Endothelial cell of umbilical vein (primary cell): ENCODE data around the gene NRARP. TPM values are rescaled to one million over a fixed set of nuclear protein-coding genes. Genes with fewer than 3 reads are reported as not detected.
A peak's percentile ranks its signal among the peaks of the same experiment; 100 is the strongest.

Experiments
- BruUV-seq: library from RNA; stranded (reverse); fragments of 400-500 nt; replicated peaks from 2 replicates; lab custom pipeline; 2021; lab: Mats Ljungman, UMichigan
- CTCF ChIA-PET: fragments of 300-600, 350-600 bp; sonication (Branson Sonifier 250); formaldehyde crosslinking; loops from one replicate; lab custom pipeline; 2021; ENCODE audit warnings: antibody characterized with exemption, inconsistent platforms; lab: Charles Lee
- POLR2A ChIA-PET: fragments of 300-600, 350-600 bp; sonication (Branson Sonifier 250); formaldehyde crosslinking; loops from one replicate; lab custom pipeline; 2021; ENCODE audit warnings: antibody characterized with exemption, inconsistent platforms; lab: Charles Lee
- DNase-seq: peaks from one replicate; pipeline ENCODE4 v3.0.0-alpha.2; 2011; ENCODE audit warnings: low read depth, low spot score
- FAIRE-seq: peaks from 2 replicates; lab custom pipeline; 2011; peaks lifted over from hg19 to GRCh38; lab: Jason Lieb, UNC
- H2AFZ ChIP-seq: 2 replicates; pipeline ENCODE4 v1.6.0; 2012; ENCODE audit warnings: low read depth, low read length, control low read depth, inconsistent platforms
- H3K27ac ChIP-seq: 2 replicates; pipeline ENCODE4 v1.5.1; 2011; ENCODE audit warnings: low read depth, mild to moderate bottlenecking, control low read depth, low read length, moderate library complexity; ENCODE audit not compliant: insufficient read depth
- H3K27me3 ChIP-seq, 2 experiments: 2 replicates each; pipeline versions ENCODE4 v1.6.0 to v1.6.1; 2011; ENCODE audit warnings: low read length in 2 of 2, mixed read lengths in 1 of 2; ENCODE audit not compliant: control insufficient read depth in 2 of 2, insufficient read depth in 2 of 2
- H3K36me3 ChIP-seq, 2 experiments: 2 replicates in 1 of 2; 3 replicates in 1 of 2; pipeline ENCODE4 v1.5.1; 2011; ENCODE audit warnings: low read length in 2 of 2, mild to moderate bottlenecking in 1 of 2, moderate library complexity in 1 of 2; ENCODE audit not compliant: control insufficient read depth in 2 of 2, insufficient read depth in 2 of 2; ENCODE audit errors: extremely low read depth in 1 of 2
- H3K4me1 ChIP-seq: 3 replicates; pipeline ENCODE4 v1.5.1; 2011; ENCODE audit warnings: mild to moderate bottlenecking, low read length; ENCODE audit not compliant: control insufficient read depth, insufficient read depth; ENCODE audit errors: extremely low read depth
- H3K4me2 ChIP-seq: 2 replicates; pipeline ENCODE4 v1.6.1; 2011; ENCODE audit warnings: low read length, control low read depth, mixed read lengths; ENCODE audit not compliant: insufficient read depth
- H3K4me3 ChIP-seq, 3 experiments: fragments of 200-600 bp in 1 of 3; sonication (generic), shearing (Covaris generic) in 1 of 3; replicated peaks in 1 of 3; 2 replicates each; pipeline ENCODE4 v1.5.1; 2011 to 2016; ENCODE audit warnings: control low read depth in 3 of 3, low read length in 3 of 3, mild to moderate bottlenecking in 2 of 3, inconsistent platforms in 1 of 3, low read depth in 1 of 3, moderate library complexity in 1 of 3; ENCODE audit not compliant: insufficient read depth in 1 of 3
- H3K79me2 ChIP-seq: 2 replicates; pipeline ENCODE4 v1.6.0; 2012; ENCODE audit warnings: low read length, inconsistent platforms; ENCODE audit not compliant: control insufficient read depth, insufficient read depth
- H3K9ac ChIP-seq: replicated peaks from 2 replicates; pipeline ENCODE3; 2011; ENCODE audit warnings: low read length, control low read depth; ENCODE audit not compliant: insufficient read depth; ENCODE audit errors: extremely low read depth
- H3K9me1 ChIP-seq: replicated peaks from 3 replicates; pipeline ENCODE4 v1.6.0; 2011; ENCODE audit warnings: mild to moderate bottlenecking, low read length; ENCODE audit not compliant: control insufficient read depth, insufficient read depth; ENCODE audit errors: extremely low read depth
- H3K9me3 ChIP-seq: replicated peaks from 2 replicates; pipeline ENCODE4 v1.5.1; 2012; ENCODE audit warnings: low read length, inconsistent platforms; ENCODE audit not compliant: control insufficient read depth, insufficient read depth
- H4K20me1 ChIP-seq: replicated peaks from 2 replicates; pipeline ENCODE3; 2011; ENCODE audit warnings: mild to moderate bottlenecking, low read length; ENCODE audit not compliant: control insufficient read depth, insufficient read depth; ENCODE audit errors: extremely low read depth
- CTCF ChIP-seq, 2 donors: IDR thresholded peaks; 1 replicate in 1 of 2; 2 replicates in 1 of 2; pipeline ENCODE4 v1.5.1; 2011; ENCODE audit warnings: low read length in 2 of 2, mild to moderate bottlenecking in 2 of 2, moderate library complexity in 2 of 2, control low read depth in 1 of 2, inconsistent platforms in 1 of 2, low read depth in 1 of 2; ENCODE audit not compliant: insufficient read depth in 1 of 2; ENCODE audit errors: extremely low read depth in 1 of 2
- EZH2 ChIP-seq: IDR thresholded peaks from 2 replicates; pipeline ENCODE4 v1.6.1; 2012; ENCODE audit warnings: borderline replicate concordance, low read depth, mild to moderate bottlenecking, moderate library complexity, low read length, inconsistent platforms; ENCODE audit not compliant: severe bottlenecking
- FOS ChIP-seq: IDR thresholded peaks from 2 replicates; pipeline ENCODE4 v1.6.1; 2011; ENCODE audit warnings: mild to moderate bottlenecking, low read length, moderate library complexity, borderline replicate concordance; ENCODE audit not compliant: insufficient read depth
- GATA2 ChIP-seq: IDR thresholded peaks from 2 replicates; pipeline ENCODE4 v1.7.0; 2011; ENCODE audit warnings: low read depth, mild to moderate bottlenecking, moderate library complexity, mixed read lengths, low read length; ENCODE audit not compliant: insufficient read length, insufficient read depth
- JUN ChIP-seq: IDR thresholded peaks from 2 replicates; pipeline ENCODE4 v1.6.1; 2011; ENCODE audit warnings: borderline replicate concordance, low read depth; ENCODE audit not compliant: insufficient read length, insufficient read depth
- MAX ChIP-seq: IDR thresholded peaks from 2 replicates; pipeline ENCODE4 v1.6.1; 2011; ENCODE audit not compliant: insufficient read depth, insufficient read length
- MYC ChIP-seq: IDR thresholded peaks from one replicate; pipeline ENCODE4 v1.6.1; 2011; ENCODE audit warnings: mild to moderate bottlenecking, low read depth, low read length
- POLR2A ChIP-seq: IDR thresholded peaks from 2 replicates; pipeline ENCODE4 v1.6.1; 2012; ENCODE audit warnings: low read depth, mild to moderate bottlenecking, control low read depth, low read length
- POLR2AphosphoS5 ChIP-seq: IDR thresholded peaks from 2 replicates; pipeline ENCODE4 v1.6.1; 2012; ENCODE audit warnings: low read depth, mild to moderate bottlenecking, control low read depth, low read length, moderate library complexity; ENCODE audit not compliant: insufficient read depth
- dilution Hi-C: fragments of 300-500 bp; cut with MboI; formaldehyde crosslinking; loops from one replicate; pipeline ENCODE4 v1.15.0; 2019; ENCODE audit warnings: low sequenced_read_pairs; ENCODE audit not compliant: extremely low pct_ligation_motif_present
- intact Hi-C: fragments of 100-400 bp; cut with micrococcal nuclease; formaldehyde crosslinking; loops from one replicate; pipeline ENCODE4 v1.10.0; 2022
- polyA plus RNA-seq, 4 experiments: library from polyadenylated mRNA; depleted of rRNA in 3 of 4; stranded (reverse) in 3 of 4; unstranded in 1 of 4; fragments of >200 nt; gene quantifications; 2 replicates each; pipeline versions ENCODE4 v1.2.1 to v1.2.3, GENCODE V29; 2011 to 2012; ENCODE audit warnings: missing spikeins in 1 of 4
- total RNA-seq: library from RNA; stranded (reverse); gene quantifications from 2 replicates; pipeline ENCODE4 v1.2.3, GENCODE V29; 2021

The NRARP gene
- total and polyA plus RNA-seq, 2 donors (not counting 3 experiments of a cell fraction or from before 2014, with no cell fraction given): 50.0 to 72.9 TPM

- Histone ChIP-seq H3K9ac (peak overlapping the region; percentile 68), H3K36me3 (no peaks in the 10 kb centered on the region), H3K27me3 (no peaks in the 10 kb centered on the region), H4K20me1 (no peaks in the 10 kb centered on the region), H2AFZ (peak overlapping the region; percentile 63), H3K4me2 (peak overlapping the region; percentile 93), H3K4me3 (peak overlapping the region in 1 of 3 experiments; percentile 56), H3K79me2 (no peaks in the 10 kb centered on the region), H3K4me1 (peaks cover 26% of the 10 kb centered on the region), H3K9me3 (no peaks in the 10 kb centered on the region), H3K9me1 (no peaks in the 10 kb centered on the region), H3K27ac (peak overlapping the region; percentile 94)
- BruUV-seq: no TSS peak
- ChIA-PET POLR2A (interaction anchor here (0.7 to 0.9 kb wide), 2 partner anchors 15 to 19 kb away, joined by 3 to 6 read pairs; no protein-coding TSS in a partner anchor), CTCF (interaction anchor here (0.7 kb wide), 1 partner anchor 20 kb away, joined by 3 read pairs; no protein-coding TSS in a partner anchor)
- peak; percentile 80 for FAIRE-seq
- dilution Hi-C loops: no loop called here
- DNase-seq: peak; percentile 81
- intact Hi-C loops: loop anchor here (1.0 to 10.0 kb wide), 3 partner anchors 15 to 716 kb away; no protein-coding TSS in a partner anchor
- no peak for TF ChIP-seq MAX
- TF ChIP-seq POLR2AphosphoS5: peak; percentile 66
- TF ChIP-seq MYC: no peak
- TF ChIP-seq POLR2A: no peak
- TF ChIP-seq GATA2: peak; percentile 41
- no peak for TF ChIP-seq EZH2
- peak; percentile 42 for TF ChIP-seq JUN
- no peak for TF ChIP-seq CTCF (IDR thresholded peaks at IDR 0.05; ENCODE audit: extremely low read depth in 1 of 2, insufficient read depth in 1 of 2, low read depth in 1 of 2, low read length in 2 of 2)
- TF ChIP-seq FOS: peak; percentile 70
These were observed 37.2 kb upstream of the NRARP start for GRCh38 chr9:137339045-137339907.
